Measurements from ENCODE around the gene RNF208.

GRCh38 chr9:137267933-137268355 is 45.9 kb upstream of the RNF208 start:
- TF ChIP-seq TAF1 (IDR thresholded peaks at IDR 0.05; ENCODE audit: borderline replicate concordance, low read depth, low read length): no peak
- TF ChIP-seq POLR2AphosphoS5 (IDR thresholded peaks at IDR 0.05; ENCODE audit: low read depth, low read length): no peak
